ENCODE measurements around the gene CASK.

CASK gene

DNA sequence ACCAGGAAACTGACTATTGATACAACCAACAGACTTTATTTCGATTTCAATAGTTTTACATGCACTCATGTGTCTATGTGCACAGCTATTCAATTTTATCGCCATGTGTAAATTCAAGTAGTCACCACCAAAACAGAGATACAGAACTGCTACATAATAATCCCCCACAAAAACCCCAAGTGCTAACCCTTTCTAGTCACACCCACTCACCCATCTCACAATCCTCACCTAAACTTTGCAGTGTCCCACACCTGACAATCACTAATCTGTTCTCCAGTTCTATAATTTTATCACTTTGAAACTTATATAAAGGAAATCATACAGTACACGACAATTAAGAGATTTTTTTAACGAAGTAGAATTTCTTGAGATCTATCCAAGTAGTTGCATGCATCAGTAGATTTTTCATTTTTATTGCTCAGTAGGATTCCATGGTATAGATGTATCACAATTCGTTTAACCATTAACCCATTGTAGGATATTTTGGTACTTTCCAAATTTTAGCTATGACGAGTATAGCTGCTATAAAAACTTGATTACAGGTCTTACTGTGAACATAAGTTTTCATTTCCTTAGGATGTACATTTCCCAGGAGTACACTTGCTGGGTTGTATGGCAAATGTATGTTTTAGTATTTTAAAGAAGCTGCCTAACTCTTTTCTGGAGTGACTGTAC is 85.9 kb downstream of the CASK start:
- no peak for DNase-seq (ENCODE audit: extremely low read depth in 1 of 2, low read depth in 1 of 2)

DNA sequence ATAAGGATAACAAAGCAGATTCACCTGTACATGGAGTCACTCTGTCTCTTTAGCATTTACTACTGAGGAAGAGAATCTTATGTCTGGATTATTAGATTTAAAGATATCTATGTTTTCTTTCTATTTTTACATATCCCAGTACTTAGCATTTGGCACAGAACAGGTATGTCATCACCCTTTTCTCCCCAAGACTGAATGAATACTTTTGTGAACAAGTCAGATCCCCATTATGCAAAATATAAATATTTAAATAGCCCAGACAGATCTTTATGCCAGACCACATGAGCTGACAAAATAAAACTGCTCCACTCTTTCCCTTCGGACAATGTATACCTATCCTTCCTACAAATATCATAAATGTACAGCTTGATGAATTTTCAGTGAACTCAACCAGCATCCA is 94.5 kb downstream of the CASK start:
- DNase-seq (ENCODE audit: extremely low read depth in 1 of 2, low read depth in 1 of 2) = no peak

DNA sequence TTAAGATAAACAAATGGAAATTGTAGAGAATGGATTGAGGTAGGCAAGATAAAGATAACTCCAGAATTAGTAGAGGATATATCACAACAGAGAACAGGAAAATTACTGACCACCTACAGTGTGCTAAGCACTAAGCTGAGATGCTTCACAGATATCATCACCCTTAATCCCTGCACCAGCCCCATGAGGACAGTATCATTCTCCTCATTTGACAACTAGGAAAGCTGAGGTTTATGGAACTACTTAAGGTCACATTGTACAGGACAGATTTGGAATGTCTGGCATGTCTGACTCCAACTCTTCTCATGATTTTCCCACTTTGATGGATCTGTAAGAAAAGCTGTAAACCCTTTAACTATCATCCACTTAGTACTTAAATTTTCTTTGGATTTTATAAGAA is 95.5 kb downstream of the CASK start:
- no peak for DNase-seq (ENCODE audit: extremely low read depth in 1 of 2, low read depth in 1 of 2)

- DNase-seq (ENCODE audit: extremely low read depth in 1 of 2, low read depth in 1 of 2) = no peak
Observed at GRCh38 chrX:41825796-41826195, 97.6 kb downstream of the CASK start.

DNA sequence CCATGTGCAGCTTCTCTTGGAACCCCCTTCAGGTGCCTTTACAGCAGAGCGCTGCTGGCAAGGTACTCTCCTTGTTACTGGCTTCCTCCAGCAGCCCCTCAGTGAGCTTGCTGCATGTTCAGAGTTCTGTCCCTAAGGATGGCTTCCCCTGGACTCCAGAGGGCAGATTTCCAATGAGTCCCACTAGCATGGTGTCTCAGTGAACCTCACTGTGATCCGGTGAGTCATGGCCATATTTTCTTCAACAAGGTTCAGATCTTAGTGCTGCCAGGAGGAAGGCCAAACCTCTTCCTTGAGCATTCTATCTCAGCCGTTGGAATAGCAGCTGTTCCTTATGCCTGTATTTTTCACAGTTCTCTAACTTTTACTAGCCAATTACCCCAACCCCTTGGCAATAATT is 98.8 kb downstream of the CASK start:
- DNase-seq (ENCODE audit: extremely low read depth in 1 of 2, low read depth in 1 of 2) = no peak

DNA sequence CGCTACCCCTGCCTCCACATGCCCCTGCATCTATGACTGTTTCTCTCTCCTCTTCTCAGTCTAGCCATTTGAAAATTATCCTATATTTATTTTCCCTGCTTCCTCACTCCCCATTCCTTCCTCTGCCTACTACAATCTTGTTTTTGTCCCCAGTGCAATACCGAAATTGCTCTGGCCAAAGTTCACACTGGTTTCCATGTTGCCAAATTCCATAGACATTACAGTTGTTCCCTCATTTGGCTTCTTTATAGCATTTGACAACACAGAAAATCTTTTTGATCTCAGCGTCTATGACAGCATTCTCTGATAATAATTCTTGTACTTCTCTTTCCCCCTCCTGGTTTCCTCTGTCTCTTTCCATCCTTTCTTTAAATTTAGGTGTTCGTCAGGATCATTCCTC is 100.0 kb downstream of the CASK start:
- DNase-seq (ENCODE audit: extremely low read depth in 1 of 2, low read depth in 1 of 2) = no peak

- DNase-seq (ENCODE audit: extremely low read depth in 1 of 2, low read depth in 1 of 2) = no peak
Observed at GRCh38 chrX:41822892-41823291, 100.5 kb downstream of the CASK start.

DNA sequence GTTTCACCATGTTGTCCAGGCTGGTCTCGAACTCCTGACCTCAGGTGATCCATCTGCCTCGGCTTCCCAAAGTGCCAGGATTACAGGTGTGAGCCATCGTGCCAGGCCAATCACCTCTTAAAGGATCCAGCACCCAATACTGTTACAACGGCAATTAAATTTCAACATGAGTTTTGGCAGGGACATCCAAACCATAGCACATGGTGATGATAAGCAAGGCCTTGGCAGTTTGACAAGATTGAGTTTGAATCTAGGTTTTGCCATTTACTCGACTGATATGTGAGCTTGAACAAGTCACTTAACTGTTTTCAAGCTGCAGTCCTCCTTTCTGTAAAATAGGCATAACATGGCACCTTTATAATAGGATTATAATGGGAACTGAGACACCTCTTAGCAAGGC is 115.3 kb downstream of the CASK start:
- DNase-seq (ENCODE audit: extremely low read depth in 1 of 2, low read depth in 1 of 2) = no peak

- DNase-seq (ENCODE audit: extremely low read depth in 1 of 2, low read depth in 1 of 2) = no peak
Observed at GRCh38 chrX:41802958-41803357, 120.4 kb downstream of the CASK start.

DNA sequence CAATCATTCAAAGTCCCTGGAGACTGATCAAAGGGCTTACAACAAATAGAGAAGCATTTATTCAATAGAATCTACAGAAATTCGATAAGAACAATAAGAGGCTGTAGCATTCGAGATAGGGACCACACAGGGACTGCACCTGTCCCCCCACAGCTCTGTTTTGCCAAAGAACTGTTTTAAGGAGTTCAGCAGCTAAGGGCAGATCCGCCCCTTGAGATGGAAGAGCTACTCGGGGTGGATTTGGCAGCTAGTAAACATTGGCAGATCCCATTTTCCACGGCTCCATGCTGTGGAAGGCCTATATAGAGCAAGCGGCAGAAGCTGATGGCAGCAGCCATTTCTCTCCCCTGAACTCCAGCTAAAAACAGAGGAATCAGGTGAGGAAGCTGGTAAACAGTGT is 123.7 kb downstream of the CASK start:
- no peak for DNase-seq (ENCODE audit: extremely low read depth in 1 of 2, low read depth in 1 of 2)

- no peak for DNase-seq (ENCODE audit: extremely low read depth in 1 of 2, low read depth in 1 of 2)
Observed at GRCh38 chrX:41796577-41796976, 126.8 kb downstream of the CASK start.

DNA sequence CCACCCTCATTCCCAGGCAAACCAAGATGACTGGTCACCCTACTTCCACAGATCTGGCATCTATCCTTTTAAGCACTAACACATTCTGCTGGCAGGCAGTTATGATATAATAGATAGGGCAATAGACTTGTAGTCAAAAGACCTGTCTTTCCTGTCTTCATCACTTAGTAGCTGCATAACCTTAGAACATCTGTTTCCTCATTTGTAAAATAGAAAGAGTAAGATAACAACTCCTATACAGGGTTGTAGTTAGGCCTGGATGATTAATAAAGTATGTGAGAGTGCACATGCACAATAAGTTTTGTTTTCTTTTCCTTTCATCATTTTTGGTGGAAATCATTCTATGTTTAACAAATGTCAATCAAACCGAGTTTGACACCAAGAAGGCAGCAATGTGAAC is 127.3 kb downstream of the CASK start:
- DNase-seq (ENCODE audit: extremely low read depth in 1 of 2, low read depth in 1 of 2) = no peak

GRCh38 chrX:41789374-41789773 is 134.0 kb downstream of the CASK start:
- no peak for DNase-seq (ENCODE audit: extremely low read depth in 1 of 2, low read depth in 1 of 2)

DNA sequence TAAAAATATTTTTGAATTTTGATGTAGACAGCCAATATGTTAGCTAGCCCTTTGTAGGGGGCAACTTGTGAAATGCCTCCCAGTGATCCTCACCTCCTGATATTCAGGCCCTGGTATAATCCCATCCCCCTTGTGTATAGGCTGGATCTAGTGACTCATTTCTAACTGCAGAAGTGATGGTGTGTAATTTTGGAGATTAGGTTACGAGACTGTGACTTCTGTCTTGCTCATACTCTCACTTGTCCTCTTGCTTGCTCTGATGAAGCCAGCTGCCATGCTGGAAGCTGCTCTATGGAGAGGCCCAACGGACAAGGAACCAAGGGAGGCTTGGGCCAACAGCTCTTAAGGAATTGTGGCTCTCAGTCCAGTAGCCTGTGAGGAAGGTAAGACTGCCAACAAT is 137.7 kb downstream of the CASK start:
- DNase-seq (ENCODE audit: extremely low read depth in 1 of 2, low read depth in 1 of 2) = no peak

DNA sequence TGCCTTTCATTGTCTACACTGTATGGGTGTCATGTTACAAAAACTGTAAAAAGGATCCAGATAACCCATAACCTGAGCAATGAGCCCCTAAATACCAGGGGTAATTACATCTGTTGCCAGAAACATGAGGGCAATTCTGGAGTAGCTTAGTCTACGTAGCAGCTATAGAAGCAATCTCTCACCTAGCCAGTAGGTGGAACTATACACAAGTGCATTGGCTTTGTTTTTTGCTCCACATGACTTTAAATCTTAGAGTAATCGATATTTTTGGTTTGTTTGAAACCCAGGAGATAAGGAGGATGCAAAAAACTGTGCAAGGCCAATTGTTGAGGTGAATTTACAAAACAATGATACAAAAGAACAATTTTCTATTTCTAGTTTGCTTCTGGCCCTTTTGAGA is 141.9 kb downstream of the CASK start:
- no peak for DNase-seq (ENCODE audit: extremely low read depth in 1 of 2, low read depth in 1 of 2)

- no peak for DNase-seq (ENCODE audit: extremely low read depth in 1 of 2, low read depth in 1 of 2)
Observed at GRCh38 chrX:41779941-41780340, 143.4 kb downstream of the CASK start.

- DNase-seq (ENCODE audit: extremely low read depth in 1 of 2, low read depth in 1 of 2) = no peak
Observed at GRCh38 chrX:41779030-41779564, 144.3 kb downstream of the CASK start.

- no peak for DNase-seq (ENCODE audit: extremely low read depth in 1 of 2, low read depth in 1 of 2)
Observed at GRCh38 chrX:41761702-41762101, 161.7 kb downstream of the CASK start.

GRCh38 chrX:41761169-41761568 is 162.2 kb downstream of the CASK start:
- no peak for DNase-seq (ENCODE audit: extremely low read depth in 1 of 2, low read depth in 1 of 2)

DNA sequence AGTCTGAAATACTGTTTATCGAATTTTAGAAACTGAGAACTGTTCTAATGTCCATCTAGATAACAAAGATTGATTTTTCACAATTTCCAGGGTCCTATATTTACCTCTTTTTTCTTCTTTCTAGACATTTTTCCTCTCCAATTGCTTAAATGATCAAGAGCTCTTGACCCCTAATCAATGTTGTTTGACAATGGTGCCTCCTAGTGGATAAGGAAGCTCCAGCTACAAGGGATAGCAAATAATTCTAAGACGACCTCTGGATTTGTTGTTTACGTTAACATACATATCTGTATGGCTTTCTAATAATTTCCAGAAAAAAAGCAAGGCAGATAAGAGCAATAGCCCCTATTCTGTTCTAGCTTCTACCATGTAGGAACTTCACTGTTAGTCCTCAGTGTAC is 163.5 kb downstream of the CASK start:
- no peak for DNase-seq (ENCODE audit: extremely low read depth in 1 of 2, low read depth in 1 of 2)

GRCh38 chrX:41758401-41758800 is 165.0 kb downstream of the CASK start:
- no peak for DNase-seq (ENCODE audit: extremely low read depth in 1 of 2, low read depth in 1 of 2)

DNA sequence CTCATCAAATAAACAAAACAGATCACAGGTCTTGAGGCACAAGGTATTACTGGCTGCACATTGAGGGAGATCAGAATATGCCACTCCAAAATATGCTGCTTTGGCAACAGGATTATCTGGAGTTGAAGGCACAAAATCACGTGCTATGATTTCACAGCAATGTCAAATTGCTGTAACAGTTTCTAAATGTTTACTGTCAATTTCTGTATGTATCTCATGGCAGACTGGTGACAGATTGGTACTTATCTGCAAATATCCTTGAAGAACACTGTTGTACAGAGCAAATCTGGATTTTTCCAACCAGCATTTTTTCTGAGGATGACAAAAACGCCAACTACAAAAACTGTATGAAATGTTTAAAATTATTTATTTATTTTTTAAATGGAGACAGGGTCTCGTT is 172.6 kb downstream of the CASK start:
- DNase-seq (ENCODE audit: extremely low read depth in 1 of 2, low read depth in 1 of 2) = no peak

DNA sequence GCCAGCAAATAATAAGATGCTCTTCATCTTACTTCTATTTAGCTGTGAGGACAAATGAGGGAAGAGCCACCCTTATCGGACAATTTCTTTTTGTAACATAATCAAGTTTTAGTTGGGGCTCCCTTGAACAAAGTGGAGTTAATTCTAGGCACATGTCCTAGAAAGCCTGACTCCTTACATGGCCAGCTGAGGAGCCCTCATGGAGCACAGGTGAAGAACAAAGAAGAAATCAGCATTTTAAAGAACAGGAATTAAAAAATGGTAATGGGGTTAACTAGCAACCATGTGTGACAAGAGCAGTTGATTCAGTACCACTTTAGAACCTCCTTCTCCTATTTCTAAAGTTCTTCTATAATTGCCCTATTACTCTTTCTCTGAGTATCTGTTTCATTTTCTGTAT is 183.5 kb downstream of the CASK start:
- no peak for DNase-seq (ENCODE audit: extremely low read depth in 1 of 2, low read depth in 1 of 2)
